Duodenal mucosa (tissue), 2 donors: ENCODE measurements around the gene WWTR1.
A peak's percentile ranks its signal among the peaks of the same experiment; 100 is the strongest.

Source experiments
- H3K27ac ChIP-seq: one replicate; pipeline ENCODE4 v1.7.0; 2013; ENCODE audit warnings: low read depth, low read length
- H3K27me3 ChIP-seq, 2 donors: one replicate each; pipeline ENCODE4 v1.7.0; 2013; ENCODE audit warnings: low read length in 2 of 2, control low read depth in 1 of 2; ENCODE audit not compliant: insufficient read depth in 2 of 2, control insufficient read depth in 1 of 2
- H3K36me3 ChIP-seq, 2 donors: one replicate each; pipeline ENCODE4 v1.7.0; 2013; ENCODE audit warnings: low read length in 2 of 2, control low read depth in 1 of 2; ENCODE audit not compliant: insufficient read depth in 2 of 2, control insufficient read depth in 1 of 2
- H3K4me1 ChIP-seq, 2 donors: one replicate each; pipeline ENCODE4 v1.7.0; 2013; ENCODE audit warnings: low read length in 2 of 2, control low read depth in 1 of 2; ENCODE audit not compliant: insufficient read depth in 2 of 2, control insufficient read depth in 1 of 2
- H3K4me3 ChIP-seq, 2 donors: one replicate each; pipeline ENCODE4 v1.7.0; 2013; ENCODE audit warnings: low read length in 2 of 2, low read depth in 1 of 2
- H3K9ac ChIP-seq, 2 donors: one replicate each; pipeline ENCODE4 v1.7.0; 2013; ENCODE audit warnings: low read length in 2 of 2, low read depth in 1 of 2
- H3K9me3 ChIP-seq, 2 donors: one replicate each; pipeline ENCODE4 v1.7.0; 2013; ENCODE audit warnings: low read length in 2 of 2, control low read depth in 1 of 2; ENCODE audit not compliant: control insufficient read depth in 1 of 2

WWTR1 gene

DNA sequence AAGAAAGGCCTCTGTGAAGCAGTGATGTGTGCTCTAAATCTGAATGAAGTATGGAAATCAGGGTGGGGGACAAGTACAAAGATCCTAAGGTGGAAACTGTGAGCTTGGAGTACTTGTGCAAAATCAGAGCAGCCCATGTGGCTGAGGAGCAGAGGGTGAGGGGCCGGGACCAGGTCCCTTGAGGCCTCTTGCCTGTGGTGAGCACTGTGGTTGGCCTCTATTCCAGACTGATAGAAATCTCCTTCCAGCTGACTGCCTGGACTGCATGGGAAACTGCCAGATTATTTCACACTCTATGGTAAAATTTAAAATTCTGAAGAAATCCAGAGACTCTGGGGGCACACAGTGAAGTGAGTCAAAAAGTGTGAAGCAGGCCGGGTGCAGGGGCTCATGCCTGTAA is 101.9 kb downstream of the WWTR1 start:
- H3K27ac ChIP-seq = no peak overlapping the region
- H3K4me3 ChIP-seq = no peak overlapping the region
- peaks cover 0 to 15% of the 10 kb centered on the region in 2 donors for H3K4me1 ChIP-seq
- H3K36me3 ChIP-seq = no peaks in the 10 kb centered on the region
- no peak overlapping the region for H3K9ac ChIP-seq
- no peaks in the 10 kb centered on the region for H3K27me3 ChIP-seq
- H3K9me3 ChIP-seq = no peaks in the 10 kb centered on the region

- Histone ChIP-seq H3K4me3 (no peak overlapping the region), H3K9ac (no peak overlapping the region), H3K27ac (no peak overlapping the region), H3K4me1 (peaks cover 0 to 15% of the 10 kb centered on the region in 2 donors), H3K9me3 (no peaks in the 10 kb centered on the region), H3K27me3 (no peaks in the 10 kb centered on the region), H3K36me3 (no peaks in the 10 kb centered on the region)
These were observed 103.0 kb downstream of the WWTR1 start for GRCh38 chr3:149554826-149555225.

DNA sequence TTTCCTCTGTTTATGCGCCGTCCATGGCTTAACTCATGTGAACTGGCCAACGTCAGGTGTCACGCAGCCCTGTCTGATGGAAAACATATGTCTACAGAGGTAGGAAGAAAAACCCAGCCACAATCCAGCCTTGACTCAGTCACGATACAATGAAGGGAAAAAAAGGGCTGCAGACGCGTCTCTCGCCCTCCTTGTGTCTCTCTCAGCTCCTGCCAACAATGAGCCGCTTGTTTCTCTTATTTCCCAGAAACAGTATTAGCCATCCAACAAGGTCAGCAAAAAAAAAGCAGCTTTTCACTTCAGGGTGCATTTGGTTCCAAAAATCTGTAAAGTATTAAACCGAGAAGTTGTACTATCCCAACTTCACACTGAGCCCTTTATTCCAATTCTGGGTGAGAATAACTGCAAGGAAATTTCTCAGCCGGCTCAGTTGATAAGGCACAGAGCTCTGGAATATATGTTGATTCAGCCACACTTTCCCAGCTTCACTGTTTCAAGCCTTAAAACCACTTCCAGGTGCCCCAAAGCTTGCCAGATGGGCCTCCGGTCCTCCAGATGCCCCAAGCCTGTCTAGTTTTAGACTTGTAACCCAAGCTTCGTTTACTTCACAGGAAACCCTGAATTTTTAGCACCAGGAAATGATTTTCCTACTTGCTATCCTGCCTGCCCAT is 103.9 kb downstream of the WWTR1 start:
- Histone ChIP-seq H3K4me1 (peaks cover 0 to 15% of the 10 kb centered on the region in 2 donors), H3K4me3 (no peak overlapping the region), H3K9ac (no peak overlapping the region), H3K9me3 (no peaks in the 10 kb centered on the region), H3K27ac (no peak overlapping the region), H3K27me3 (no peaks in the 10 kb centered on the region), H3K36me3 (no peaks in the 10 kb centered on the region)

- H3K27me3 ChIP-seq = no peaks in the 10 kb centered on the region
- H3K9me3 ChIP-seq = no peaks in the 10 kb centered on the region
- H3K27ac ChIP-seq = no peak overlapping the region
- no peak overlapping the region for H3K4me3 ChIP-seq
- H3K4me1 ChIP-seq = peaks cover 0 to 20% of the 10 kb centered on the region in 2 donors
- no peaks in the 10 kb centered on the region for H3K36me3 ChIP-seq
- no peak overlapping the region for H3K9ac ChIP-seq
These were observed 105.1 kb downstream of the WWTR1 start for GRCh38 chr3:149552700-149553099.

DNA sequence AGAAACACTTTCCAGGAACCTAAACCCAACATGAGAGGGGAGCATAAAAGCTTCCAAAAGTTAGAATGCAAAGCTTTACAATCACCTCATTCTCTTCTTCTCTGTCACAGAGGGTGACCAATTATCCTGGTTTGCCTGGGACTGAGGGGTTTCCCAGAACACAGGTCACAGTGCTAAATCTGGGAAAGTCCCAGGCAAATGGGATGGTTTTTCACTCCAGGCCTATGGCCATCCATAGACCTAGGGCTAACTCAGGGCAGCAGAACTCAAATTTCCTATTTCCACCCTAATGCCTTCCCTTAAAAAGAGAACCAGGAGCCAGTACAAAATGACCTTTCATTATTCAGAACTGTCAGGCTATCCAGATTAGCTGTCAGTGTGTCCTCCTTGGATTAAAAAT is 106.3 kb downstream of the WWTR1 start:
- Histone ChIP-seq H3K27ac (no peak overlapping the region), H3K9ac (no peak overlapping the region), H3K9me3 (no peaks in the 10 kb centered on the region), H3K4me3 (no peak overlapping the region), H3K4me1 (peaks cover 0 to 20% of the 10 kb centered on the region in 2 donors), H3K27me3 (no peaks in the 10 kb centered on the region), H3K36me3 (no peaks in the 10 kb centered on the region)

DNA sequence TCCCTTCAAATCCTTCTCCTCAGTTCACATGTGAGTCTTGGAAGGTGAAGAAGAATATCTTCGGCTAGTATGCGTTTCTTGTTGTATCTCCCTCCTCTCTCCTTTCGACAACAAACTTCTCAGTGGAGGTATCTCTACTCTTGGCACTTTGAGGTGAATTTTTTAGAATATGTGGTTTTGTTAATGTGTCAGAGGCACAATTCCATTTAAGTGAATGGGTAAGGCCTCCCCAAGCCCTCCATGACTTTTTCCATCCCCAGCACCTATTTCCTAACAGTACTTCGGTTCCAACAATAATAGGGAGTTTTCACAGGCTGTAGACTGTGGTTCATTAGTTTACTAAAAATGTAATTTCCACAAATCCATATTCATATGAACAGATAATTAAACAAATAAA is 109.2 kb downstream of the WWTR1 start:
- H3K4me3 ChIP-seq = no peak overlapping the region
- H3K9ac ChIP-seq = no peak overlapping the region
- H3K27ac ChIP-seq = peak overlapping the region; percentile 21
- peaks cover 0 to 5% of the 10 kb centered on the region in 2 donors for H3K4me1 ChIP-seq
- no peaks in the 10 kb centered on the region for H3K27me3 ChIP-seq
- no peaks in the 10 kb centered on the region for H3K36me3 ChIP-seq
- H3K9me3 ChIP-seq = no peaks in the 10 kb centered on the region

DNA sequence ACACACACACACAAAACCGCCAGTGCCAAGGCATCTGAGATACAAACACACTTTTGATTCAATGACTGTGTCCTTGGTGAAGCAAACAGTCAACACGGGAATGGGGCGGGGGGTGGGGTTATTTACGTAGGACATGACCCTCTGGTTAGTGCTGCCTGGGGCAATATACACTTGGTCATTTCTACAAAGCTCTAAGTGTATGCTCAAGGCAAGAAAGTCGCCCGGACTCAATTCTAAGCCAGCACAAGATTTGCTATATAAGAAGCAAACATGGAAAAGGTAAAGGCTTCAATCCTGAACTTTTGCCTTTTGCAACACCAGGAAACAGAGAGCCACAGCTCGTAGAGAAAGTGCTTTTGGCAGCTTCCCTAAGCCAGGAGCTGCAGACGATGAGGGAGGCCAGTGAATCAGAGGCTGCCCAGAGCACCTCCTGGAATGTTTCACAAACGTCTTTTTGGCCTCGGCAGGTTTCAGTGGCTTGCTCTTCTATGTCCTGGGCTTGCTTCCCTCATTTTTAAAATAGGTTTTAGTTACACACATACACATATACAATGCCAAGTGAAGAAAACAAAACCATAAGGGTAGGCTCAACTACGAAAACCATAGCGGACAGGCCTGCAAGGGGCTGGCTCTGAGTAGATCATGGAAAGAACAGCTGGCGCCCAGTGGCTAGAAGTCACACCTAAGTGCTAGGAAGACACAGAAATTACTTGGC is 109.7 kb downstream of the WWTR1 start:
- Histone ChIP-seq H3K4me3 (no peak overlapping the region), H3K4me1 (peaks cover 0 to 5% of the 10 kb centered on the region in 2 donors), H3K9me3 (no peaks in the 10 kb centered on the region), H3K36me3 (no peaks in the 10 kb centered on the region), H3K27ac (peak overlapping the region; percentile 21), H3K9ac (no peak overlapping the region), H3K27me3 (no peaks in the 10 kb centered on the region)

DNA sequence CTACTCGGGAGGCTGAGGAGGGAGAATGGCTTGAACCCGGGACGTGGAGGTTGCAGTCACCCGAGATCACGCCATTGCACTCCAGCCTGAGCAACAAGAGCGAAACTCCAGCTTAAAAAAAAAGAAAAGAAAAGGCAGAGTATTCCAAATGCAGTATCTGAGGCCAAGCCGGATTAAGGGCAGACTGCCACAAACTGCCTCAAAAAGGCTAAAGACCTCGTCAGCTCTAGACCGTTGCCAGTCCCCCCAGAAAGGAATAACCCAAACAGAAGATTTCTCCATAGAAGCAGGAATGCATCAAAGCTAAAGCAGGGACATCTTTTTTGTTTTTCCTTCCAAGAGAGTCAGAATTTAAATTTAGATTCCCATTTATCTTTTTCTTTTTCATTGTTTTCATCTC is 110.4 kb downstream of the WWTR1 start:
- Histone ChIP-seq H3K9ac (no peak overlapping the region), H3K9me3 (no peaks in the 10 kb centered on the region), H3K27ac (no peak overlapping the region), H3K27me3 (no peaks in the 10 kb centered on the region), H3K4me1 (peaks cover 0 to 5% of the 10 kb centered on the region in 2 donors), H3K4me3 (no peak overlapping the region), H3K36me3 (no peaks in the 10 kb centered on the region)

DNA sequence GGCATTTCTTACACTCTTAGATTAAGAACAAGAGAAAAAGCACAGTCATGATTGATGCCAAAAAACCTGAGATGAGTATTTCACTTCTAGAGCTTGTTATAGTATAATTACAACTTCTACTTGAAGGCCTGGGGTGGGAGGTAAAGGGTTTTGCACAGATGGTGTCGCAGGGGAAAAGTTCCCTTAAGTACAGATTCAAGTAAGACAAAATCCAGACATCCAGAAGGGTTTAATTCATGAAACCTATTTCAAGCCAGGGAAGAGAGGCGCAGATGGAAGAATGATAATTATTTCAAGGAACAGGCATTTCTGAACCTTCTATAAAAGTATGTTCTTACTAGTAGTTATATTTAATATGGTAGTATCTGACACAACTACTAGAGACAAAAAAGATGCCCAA is 112.8 kb downstream of the WWTR1 start:
- Histone ChIP-seq H3K4me3 (no peak overlapping the region), H3K36me3 (no peaks in the 10 kb centered on the region), H3K9me3 (no peaks in the 10 kb centered on the region), H3K27me3 (no peaks in the 10 kb centered on the region), H3K9ac (no peak overlapping the region), H3K4me1 (peaks cover 0 to 5% of the 10 kb centered on the region in 2 donors), H3K27ac (no peak overlapping the region)

GRCh38 chr3:149542375-149543312 is 115.2 kb downstream of the WWTR1 start:
- Histone ChIP-seq H3K9me3 (no peaks in the 10 kb centered on the region), H3K27ac (no peak overlapping the region), H3K36me3 (no peaks in the 10 kb centered on the region), H3K4me1 (no peaks in the 10 kb centered on the region), H3K27me3 (no peaks in the 10 kb centered on the region), H3K9ac (no peak overlapping the region), H3K4me3 (no peak overlapping the region)
